Natural killer cell (primary cell): ENCODE measurements around the gene LIN7B. TPM values are rescaled to one million over a fixed set of nuclear protein-coding genes. Genes with fewer than 3 reads are reported as not detected.

Experiments
- ATAC-seq, 3 donors: fragments of 150-1000 bp in 2 of 3; fragments of 200-7000 bp in 1 of 3; cut with Tn5 transposase; 1 replicate in 1 of 3; 2 replicates in 2 of 3; pipeline ENCODE4 v1.10.0; 2021; ENCODE audit warnings: mild to moderate bottlenecking in 2 of 3, moderate library complexity in 2 of 3
- DNase-seq, 2 donors: peaks; one replicate each; pipeline versions ENCODE4 v3.0.0 to v3.0.0-alpha.2; 2013 to 2021; ENCODE audit warnings: mixed read lengths in 1 of 2
- H3K27ac ChIP-seq: one replicate; pipeline ENCODE4 v1.5.1; 2013; ENCODE audit warnings: mild to moderate bottlenecking, low read length
- H3K27me3 ChIP-seq: one replicate; pipeline ENCODE4 v1.6.1; 2013; ENCODE audit warnings: low read length; ENCODE audit not compliant: control insufficient read depth, insufficient read depth
- H3K36me3 ChIP-seq: one replicate; pipeline ENCODE4 v1.6.1; 2013; ENCODE audit warnings: low read length; ENCODE audit not compliant: control insufficient read depth, insufficient read depth
- H3K4me1 ChIP-seq: one replicate; pipeline ENCODE4 v1.6.1; 2013; ENCODE audit warnings: low read length; ENCODE audit not compliant: control insufficient read depth, insufficient read depth
- H3K4me3 ChIP-seq: one replicate; pipeline ENCODE4 v1.5.1; 2013; ENCODE audit warnings: low read length
- H3K9me3 ChIP-seq: one replicate; pipeline ENCODE4 v1.6.1; 2013; ENCODE audit warnings: low read length; ENCODE audit not compliant: control insufficient read depth, insufficient read depth
- H3K27ac Mint-ChIP-seq, 2 donors: one replicate each; pipeline ENCODE4 v1.8.0; 2022; ENCODE audit warnings: mild to moderate bottlenecking in 2 of 2, mixed read lengths in 2 of 2, moderate library complexity in 1 of 2
- H3K27me3 Mint-ChIP-seq, 2 donors: one replicate each; pipeline ENCODE4 v1.8.0; 2022; ENCODE audit warnings: low read depth in 2 of 2, mixed read lengths in 2 of 2
- H3K36me3 Mint-ChIP-seq: one replicate; pipeline ENCODE4 v1.8.0; 2022; ENCODE audit warnings: mixed read lengths
- H3K4me1 Mint-ChIP-seq, 2 donors: one replicate each; pipeline ENCODE4 v1.8.0; 2022; ENCODE audit warnings: mixed read lengths in 2 of 2
- H3K4me3 Mint-ChIP-seq: one replicate; pipeline ENCODE4 v1.8.0; 2022; ENCODE audit warnings: mild to moderate bottlenecking, moderate library complexity, mixed read lengths
- H3K9me3 Mint-ChIP-seq, 2 donors: one replicate each; pipeline ENCODE4 v1.8.0; 2022; ENCODE audit warnings: mixed read lengths in 2 of 2
- WGBS: methylation state at CpG from one replicate; pipeline ENCODE4 v1.1.7; 2013; ENCODE audit warnings: missing lambda C conversion rate; ENCODE audit not compliant: insufficient coverage; 5-methylcytosine and 5-hydroxymethylcytosine counted together
- intact Hi-C: fragments of 100-400 bp; cut with micrococcal nuclease; formaldehyde crosslinking; loops from one replicate; pipeline ENCODE4 v1.14.2; 2022
- total RNA-seq, 4 donors: library from RNA; stranded (reverse); fragments of 120-200 nt in 1 of 4; gene quantifications; one replicate each; pipeline versions ENCODE4 v1.2.3 to v1.2.4, GENCODE V29; 2013 to 2022
- TF ChIP-seq, protein P1 (sequence below): fragments of 200-600 bp; IDR thresholded peaks from one replicate; pipeline ENCODE4 v1.8.0; 2022; ENCODE audit warnings: antibody characterized with exemption

LIN7B gene
- total RNA-seq, 3 donors from 2014 or later (not counting 1 experiment from before 2014, with no cell fraction given), result 6.2 to 8.8 (median 6.5) TPM

DNA sequence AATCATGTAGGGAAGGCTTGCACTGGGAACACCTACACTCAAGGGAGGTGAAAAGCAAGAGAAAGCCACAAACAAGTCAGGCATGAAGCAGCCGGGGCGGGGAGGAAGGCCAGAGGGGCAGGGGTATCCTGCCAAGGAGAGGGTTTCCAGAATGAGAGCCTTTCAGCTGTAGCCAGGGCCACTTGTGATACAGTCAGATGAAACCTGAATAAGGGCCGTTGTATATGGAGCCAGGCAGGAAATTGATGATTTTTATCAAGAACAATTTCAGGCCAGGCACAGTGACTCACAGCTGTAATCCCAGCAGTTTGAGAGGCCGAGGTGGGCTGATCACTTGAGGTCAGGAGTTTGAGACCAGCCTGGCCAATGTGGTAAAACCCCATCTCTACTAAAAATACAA lies 47.8 kb downstream of the LIN7B start:
- no peak overlapping the region for H3K4me3 Mint-ChIP-seq
- Histone ChIP-seq H3K4me3 (no peak overlapping the region), H3K36me3 (no peaks in the 10 kb centered on the region), H3K27ac (no peak overlapping the region), H3K9me3 (no peaks in the 10 kb centered on the region), H3K27me3 (peaks cover 9% of the 10 kb centered on the region), H3K4me1 (peaks cover 8% of the 10 kb centered on the region)
- no peak for ATAC-seq
- WGBS, result 67% methylated on average over 4 of the region's 4 CpGs
- TF ChIP-seq, protein P1, sequence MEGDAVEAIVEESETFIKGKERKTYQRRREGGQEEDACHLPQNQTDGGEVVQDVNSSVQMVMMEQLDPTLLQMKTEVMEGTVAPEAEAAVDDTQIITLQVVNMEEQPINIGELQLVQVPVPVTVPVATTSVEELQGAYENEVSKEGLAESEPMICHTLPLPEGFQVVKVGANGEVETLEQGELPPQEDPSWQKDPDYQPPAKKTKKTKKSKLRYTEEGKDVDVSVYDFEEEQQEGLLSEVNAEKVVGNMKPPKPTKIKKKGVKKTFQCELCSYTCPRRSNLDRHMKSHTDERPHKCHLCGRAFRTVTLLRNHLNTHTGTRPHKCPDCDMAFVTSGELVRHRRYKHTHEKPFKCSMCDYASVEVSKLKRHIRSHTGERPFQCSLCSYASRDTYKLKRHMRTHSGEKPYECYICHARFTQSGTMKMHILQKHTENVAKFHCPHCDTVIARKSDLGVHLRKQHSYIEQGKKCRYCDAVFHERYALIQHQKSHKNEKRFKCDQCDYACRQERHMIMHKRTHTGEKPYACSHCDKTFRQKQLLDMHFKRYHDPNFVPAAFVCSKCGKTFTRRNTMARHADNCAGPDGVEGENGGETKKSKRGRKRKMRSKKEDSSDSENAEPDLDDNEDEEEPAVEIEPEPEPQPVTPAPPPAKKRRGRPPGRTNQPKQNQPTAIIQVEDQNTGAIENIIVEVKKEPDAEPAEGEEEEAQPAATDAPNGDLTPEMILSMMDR, result no peak
- H3K4me1 Mint-ChIP-seq, result peaks cover 7% of the 10 kb centered on the region in 2 donors
- H3K27ac Mint-ChIP-seq, result no peak overlapping the region
- peaks cover 33 to 34% of the 10 kb centered on the region in 2 donors for H3K27me3 Mint-ChIP-seq
- intact Hi-C loops, result no loop called here
- no peak for DNase-seq
- H3K36me3 Mint-ChIP-seq, result peaks cover 7% of the 10 kb centered on the region
- no peaks in the 10 kb centered on the region for H3K9me3 Mint-ChIP-seq

DNA sequence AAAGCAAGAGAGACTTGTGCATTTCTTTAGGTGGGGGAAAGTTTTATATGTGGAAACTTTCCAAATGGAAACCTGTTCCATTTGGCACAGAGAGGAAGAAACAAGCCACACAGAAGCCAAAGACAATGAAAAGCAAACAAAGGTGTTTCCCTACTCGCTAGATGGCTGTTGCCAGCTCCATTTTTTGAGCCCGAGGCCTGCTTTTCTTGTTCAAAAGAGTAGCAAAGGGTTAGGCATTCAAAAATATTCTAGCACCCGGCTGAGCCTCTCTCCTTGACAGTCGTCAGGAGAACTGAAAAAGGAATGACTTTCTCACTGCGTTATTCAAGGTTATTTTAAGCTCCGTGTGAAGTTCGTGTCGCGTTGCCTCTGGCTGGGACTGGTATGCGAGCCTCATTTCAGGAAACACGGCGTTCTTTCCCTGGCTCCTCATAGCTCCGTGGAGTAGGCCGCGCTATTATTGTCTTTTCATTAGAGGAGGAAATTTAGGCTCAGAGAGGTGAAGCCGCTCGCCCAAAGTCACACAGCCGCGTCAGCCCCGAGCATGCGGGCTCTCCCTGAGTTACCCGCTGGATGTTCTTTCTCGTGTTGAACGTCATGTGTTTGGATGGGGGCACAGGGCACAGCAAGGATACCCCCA lies 51.1 kb downstream of the LIN7B start:
- no peaks in the 10 kb centered on the region for H3K9me3 ChIP-seq
- no peaks in the 10 kb centered on the region for H3K9me3 Mint-ChIP-seq
- no peak overlapping the region for H3K27ac ChIP-seq
- H3K27ac Mint-ChIP-seq, result no peak overlapping the region
- H3K4me1 ChIP-seq, result no peaks in the 10 kb centered on the region
- TF ChIP-seq, protein P1, result no peak
- no peak overlapping the region for H3K4me3 ChIP-seq
- H3K27me3 Mint-ChIP-seq, result peaks cover 15 to 19% of the 10 kb centered on the region in 2 donors
- H3K36me3 ChIP-seq, result no peaks in the 10 kb centered on the region
- no peaks in the 10 kb centered on the region for H3K4me1 Mint-ChIP-seq
- no peak for ATAC-seq
- no peaks in the 10 kb centered on the region for H3K36me3 Mint-ChIP-seq
- 87% methylated on average over 24 of the region's 24 CpGs for whole genome bisulfite sequencing
- H3K4me3 Mint-ChIP-seq, result no peak overlapping the region
- DNase-seq, result no peak
- no peaks in the 10 kb centered on the region for H3K27me3 ChIP-seq
- intact Hi-C loops, result no loop called here

DNA sequence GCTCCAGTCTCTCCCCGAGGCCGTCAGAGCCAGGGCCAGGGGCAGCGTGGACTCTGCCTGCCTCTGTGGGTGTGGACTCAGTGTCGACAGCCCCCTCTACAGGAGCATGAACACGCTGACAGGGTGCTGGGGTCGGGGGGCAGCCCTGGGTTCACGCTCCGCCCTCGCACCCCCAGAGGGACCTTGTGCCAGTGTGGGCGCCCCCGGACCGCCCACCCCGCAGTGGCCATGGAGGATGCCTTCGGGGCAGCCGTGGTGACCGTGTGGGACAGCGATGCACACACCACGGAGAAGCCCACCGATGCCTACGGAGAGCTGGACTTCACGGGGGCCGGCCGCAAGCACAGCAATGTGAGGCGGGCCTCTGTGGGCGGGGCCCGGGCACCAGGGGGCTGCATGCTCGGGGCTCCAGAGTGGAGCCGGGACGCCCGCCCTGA lies 51.7 kb downstream of the LIN7B start:
- Mint-ChIP-seq H3K4me1 (no peaks in the 10 kb centered on the region), H3K36me3 (no peaks in the 10 kb centered on the region), H3K27ac (no peak overlapping the region), H3K27me3 (peaks cover 9 to 13% of the 10 kb centered on the region in 2 donors), H3K9me3 (no peaks in the 10 kb centered on the region), H3K4me3 (no peak overlapping the region)
- intact Hi-C loops, result no loop called here
- ATAC-seq (no peak), DNase-seq (no peak)
- H3K4me3 ChIP-seq, result no peak overlapping the region
- H3K4me1 ChIP-seq, result no peaks in the 10 kb centered on the region
- 90% methylated on average over 30 of the region's 30 CpGs for WGBS
- H3K36me3 ChIP-seq, result no peaks in the 10 kb centered on the region
- H3K9me3 ChIP-seq, result no peaks in the 10 kb centered on the region
- TF ChIP-seq, protein P1, result no peak
- H3K27me3 ChIP-seq, result no peaks in the 10 kb centered on the region
- no peak overlapping the region for H3K27ac ChIP-seq
